HG02981 (cell line): ENCODE measurements around the gene SCYGR8.
"Not testable (repeated sequence)": the region's sequence is repeated elsewhere in the genome, so short reads cannot be mapped to it uniquely, and the experiment has no call there.

Experiments
- ATAC-seq: cut with Tn5 transposase; IDR thresholded peaks from one replicate; pipeline ENCODE4 v1.9.1; 2021; ENCODE audit warnings: mild to moderate bottlenecking, moderate library complexity; ENCODE audit not compliant: unreplicated experiment

Gene SCYGR8, protein sequence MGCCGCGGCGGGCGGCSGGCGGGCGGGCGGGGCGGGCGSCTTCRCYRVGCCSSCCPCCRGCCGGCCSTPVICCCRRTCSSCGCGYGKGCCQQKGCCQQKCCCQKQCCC

DNA sequence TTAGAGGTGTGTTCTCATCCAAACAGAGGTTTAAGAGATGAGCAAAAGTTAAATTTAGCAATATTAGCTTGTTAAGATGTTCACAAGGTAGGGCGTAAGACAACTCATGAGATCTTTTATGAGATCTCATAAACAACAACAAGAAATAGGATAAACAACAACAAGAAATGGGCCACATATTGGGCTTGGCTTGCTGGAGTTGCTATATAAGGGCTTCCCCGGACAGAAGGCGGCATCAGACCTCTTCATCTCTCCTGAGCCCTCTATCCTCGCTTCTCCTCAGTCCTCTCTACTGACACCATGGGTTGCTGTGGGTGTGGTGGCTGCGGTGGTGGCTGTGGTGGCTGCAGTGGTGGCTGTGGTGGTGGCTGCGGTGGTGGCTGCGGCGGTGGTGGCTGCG, at the start of gene SCYGR8:
Gene SCYGR8 (plus strand): TSS at position 301 of the 400 bp plus-strand sequence. CDS start 0 bp downstream, at position 301.
- no peak for ATAC-seq

DNA sequence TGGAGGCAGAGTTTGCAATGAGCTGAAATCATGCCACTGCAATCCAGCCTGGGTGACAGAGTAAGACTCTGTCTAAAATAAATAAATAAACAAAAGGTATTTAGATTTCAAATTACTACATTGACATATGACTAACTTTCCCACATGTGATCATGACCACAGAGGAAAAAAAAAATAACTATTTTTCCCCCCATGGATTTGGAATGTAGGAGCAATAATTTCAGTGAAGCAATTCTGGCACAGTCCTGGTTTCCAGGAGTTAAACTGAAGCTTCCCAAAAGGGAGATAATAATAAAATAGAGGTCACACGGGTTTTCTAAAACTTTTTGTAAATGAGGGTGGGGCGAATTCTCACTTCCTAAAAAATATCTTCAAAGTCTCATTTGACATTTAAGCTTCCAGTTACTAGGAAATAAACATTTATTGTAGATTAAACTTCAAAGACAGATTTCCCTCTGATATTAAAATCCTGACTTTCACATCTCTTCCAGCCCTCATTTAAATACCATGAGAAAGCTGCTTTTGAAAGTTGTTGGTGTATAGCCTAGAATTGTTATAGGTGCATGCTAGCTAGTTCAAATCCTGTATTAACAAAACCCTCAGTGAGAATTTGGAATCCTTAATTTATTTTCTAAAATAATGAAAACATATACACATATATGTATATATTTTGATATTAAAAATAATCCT, 48.6 kb upstream of the SCYGR8 start:
- ATAC-seq: no peak

DNA sequence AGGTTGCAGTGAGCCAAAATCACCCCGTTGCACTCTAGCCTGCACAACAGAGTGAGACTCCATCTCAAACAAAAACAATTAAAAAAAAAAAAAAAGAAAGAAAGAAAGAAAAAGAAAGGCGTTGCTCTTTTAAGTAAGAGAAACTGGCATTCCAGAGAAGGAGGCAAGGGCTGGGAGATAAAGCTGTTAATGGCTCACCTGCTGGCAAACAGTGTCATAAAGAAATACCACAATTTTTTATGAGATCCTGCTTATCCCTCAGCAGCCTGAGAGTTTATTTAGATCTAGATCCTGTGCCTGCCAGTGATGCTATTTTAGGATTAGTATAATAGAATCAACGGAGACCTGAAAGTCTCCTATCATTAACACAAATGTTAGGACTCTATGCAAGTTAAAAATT, 44.1 kb upstream of the SCYGR8 start:
- no peak for ATAC-seq

DNA sequence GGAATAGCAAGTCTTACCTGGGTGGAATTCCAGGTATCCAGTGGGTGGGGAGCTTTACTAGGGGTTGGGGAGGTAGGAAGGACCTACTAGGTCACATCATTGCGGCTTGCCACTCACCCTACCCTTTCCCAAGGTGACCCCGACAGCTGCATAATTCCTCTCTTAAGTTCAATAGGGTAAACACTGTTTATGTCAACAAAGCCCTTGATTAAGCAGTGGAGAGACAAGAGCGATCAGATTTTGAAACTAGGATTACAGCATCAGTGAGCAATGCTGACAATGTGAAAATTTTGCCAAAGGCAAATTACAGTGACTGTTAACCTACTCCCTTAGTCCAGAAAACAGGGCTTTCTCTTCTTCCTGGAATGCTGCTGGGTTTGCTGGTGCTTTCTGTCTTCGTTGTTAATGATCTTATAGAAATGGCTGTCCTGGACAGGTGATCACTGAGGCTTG, 42.4 kb upstream of the SCYGR8 start:
- ATAC-seq: no peak

DNA sequence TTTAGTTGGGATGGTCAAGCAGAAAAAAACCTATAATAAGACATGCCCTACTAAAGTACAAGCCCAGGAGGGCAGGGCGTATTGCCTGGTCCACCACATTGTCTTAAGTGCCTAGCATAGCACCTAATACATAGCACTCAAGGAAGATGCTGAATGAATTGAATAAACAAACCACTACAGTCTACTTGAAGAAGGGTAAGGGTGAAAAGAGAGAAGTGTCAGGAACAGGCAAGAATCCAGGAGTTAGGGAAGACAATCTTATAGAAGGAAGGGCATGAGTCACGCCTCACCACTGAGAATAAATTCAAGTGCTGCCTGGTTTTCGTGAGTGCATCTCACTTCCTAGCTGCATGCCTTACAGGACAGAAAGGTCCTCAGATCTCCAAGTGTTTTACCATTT, 41.7 kb upstream of the SCYGR8 start:
- no peak for ATAC-seq

DNA sequence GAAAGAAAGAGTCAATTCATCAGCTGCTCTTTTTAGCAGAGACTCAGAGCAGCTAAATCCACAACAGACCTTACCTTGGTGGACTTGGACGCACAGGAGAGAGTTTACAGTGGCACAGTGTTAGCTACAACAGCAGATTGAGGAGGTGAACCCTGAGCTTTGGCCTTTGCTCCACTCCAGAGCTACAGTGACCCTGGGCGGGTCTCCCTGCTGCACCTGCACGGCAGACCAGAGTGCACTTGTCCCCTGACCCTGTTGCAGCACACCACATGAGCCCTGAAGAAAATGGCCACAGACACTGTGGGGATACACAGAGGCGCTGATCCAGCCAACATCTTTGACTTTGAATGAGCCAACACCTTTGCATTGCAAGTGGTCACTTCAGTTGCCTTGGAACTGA, 38.8 kb upstream of the SCYGR8 start:
- ATAC-seq: no peak

DNA sequence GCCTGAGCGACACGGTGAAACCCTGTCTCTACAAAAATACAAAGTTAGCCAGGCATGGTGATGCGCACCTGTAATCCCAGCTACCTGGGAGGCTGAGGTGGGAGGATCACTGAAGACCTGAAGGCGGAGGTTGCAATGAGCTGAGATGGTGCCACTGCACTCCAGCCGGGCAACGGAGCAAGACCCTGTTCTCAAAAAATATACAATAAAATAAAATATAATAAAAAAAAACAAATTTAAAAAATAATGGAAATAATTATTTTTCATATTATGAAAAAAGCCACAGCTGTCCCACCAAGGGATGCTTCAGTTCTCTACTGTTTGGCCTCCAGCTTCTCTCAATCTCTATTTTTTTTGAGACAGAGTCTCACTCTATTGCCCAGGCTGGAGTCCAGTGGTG, 38.3 kb upstream of the SCYGR8 start:
- no peak for ATAC-seq

DNA sequence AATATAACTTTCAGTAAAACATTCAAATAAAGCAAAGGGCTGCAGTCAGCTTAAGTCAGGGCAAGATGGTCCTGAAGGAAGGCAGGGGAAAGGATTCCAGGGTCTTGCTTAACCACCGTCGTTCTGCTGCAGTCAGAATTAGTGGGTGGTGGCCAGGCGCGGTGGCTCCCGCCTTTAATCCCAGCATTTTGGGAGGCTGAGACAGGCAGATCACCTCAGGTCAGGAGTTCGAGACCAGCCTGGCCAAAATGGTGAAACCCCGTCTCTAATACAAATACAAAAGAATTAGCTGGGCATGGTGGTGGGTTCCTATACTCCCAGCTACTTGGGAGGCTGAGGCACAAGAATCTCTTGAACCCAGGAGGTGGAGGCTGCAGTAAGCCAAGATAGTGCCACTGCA, 34.7 kb upstream of the SCYGR8 start:
- no peak for ATAC-seq

DNA sequence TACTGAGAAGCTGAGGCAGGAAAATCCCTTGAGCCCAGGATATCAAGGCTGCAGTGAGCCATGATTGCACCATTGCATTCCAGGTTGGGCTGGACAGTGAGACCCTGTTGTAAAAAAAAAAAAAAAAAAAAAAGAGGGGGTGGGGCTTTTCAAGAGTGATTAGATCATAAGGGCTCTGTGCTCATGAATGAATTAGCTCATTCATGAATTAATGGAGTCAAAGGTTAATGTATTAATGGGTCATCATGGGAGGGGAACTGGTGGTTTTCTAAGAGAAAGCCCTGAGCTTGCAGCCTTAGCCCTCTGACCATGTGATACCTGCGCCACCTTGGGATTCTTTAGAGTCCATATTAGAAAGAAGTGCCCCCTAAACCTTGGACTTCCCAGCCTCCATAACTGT, 32.4 kb upstream of the SCYGR8 start:
- ATAC-seq: no peak

DNA sequence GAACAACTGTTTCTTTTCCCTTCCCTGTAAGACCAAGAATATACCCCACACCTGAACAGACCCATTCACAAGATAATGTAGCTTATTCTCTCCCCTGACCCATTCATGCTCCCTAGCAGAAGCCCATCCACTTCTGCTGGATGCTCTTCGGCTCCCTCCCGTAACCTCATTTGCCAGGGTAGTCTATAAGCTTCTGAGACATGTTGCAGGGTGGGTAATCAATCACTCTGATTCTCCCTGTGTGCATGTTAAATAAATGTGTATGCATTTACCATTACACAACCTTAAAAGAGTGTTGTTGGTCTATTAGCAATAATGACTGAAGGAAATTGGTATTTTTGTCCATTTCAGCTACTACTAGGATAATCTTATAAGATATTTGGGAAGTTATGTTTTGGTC, 29.2 kb upstream of the SCYGR8 start:
- ATAC-seq: no peak

DNA sequence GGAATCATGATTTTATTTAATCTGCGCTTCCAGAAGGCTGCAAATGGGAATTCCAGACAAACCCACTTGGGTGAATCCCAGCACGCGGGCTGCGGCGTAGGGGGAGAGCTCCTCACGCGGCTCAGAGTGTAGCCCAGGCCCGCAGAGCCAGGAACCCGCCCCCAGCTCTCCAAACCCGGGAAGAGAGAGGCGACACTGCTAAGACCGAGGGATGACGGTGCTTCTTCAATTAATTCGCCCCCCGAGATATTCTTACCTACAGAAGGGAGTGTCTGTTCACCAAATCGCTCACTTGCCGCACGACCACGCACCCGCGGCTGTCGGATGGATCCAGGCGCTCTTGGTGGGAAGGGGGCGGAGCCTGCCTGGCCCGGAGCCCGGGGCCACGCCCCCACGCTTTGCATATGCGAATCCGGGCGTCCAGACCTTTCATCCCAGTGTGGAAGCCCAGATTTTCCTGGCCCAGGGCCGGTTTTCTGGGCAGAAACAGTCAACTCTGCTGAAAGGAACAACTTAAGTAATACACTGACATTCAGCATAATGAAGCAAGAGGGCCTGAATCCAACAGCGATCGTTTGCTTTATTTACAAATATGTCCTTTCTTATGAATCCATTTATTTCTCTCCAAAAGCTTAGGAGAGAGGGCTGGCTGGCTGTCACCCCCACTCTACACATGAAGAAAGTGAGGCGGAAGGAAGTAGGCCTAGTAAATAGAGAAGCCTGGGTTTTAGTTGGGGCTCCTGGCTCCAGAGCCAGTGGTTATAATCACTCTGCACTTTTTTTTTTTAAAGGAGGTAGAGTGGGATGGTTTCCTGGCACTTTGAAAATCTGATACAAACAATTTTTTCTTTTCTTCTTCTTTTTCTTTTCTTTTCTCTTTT, 27.8 kb upstream of the SCYGR8 start, which contains the start of gene SLC19A3:
Gene SLC19A3 (minus strand): TSS at position 342 of the 881 bp plus-strand sequence. CDS start 15,710 bp downstream, outside the sequence.
- no peak for ATAC-seq

DNA sequence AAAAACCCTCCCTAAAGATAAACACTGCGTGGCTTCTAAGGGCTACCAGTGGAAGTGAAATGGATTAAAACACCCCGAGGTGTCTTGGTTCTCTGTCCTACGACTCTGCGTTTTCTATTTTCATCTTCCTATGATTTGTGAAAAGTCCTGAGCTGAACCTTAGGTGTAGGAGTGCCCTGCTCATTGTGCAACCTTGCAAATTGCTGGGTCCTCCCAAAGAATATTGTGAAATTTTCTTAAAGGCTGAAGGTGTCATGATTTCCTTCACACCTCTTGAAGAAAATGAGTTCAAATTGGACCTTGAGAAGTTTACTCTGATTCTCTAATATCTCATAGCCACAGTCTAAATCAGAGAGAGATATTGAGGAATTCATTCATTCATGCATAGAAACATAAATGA, 26.1 kb upstream of the SCYGR8 start:
- ATAC-seq: no peak

DNA sequence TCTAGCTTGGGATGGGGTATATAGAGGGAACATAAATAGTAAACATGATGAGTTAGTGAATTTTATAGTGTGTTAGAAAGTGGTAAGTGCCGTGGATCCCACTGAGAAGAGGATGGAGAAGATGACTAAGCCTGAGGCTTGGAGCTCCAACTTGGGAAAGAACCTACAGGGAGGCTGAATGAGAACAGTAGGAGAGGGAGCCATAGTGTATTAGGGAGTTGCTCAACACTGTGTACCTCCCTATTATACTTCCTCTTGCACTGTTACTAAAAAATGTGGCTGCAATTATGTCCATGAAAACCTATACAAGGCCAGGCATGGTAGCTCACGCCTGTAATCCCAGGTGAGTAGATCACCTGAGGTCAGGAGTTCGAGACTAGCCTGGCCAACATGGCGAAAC, 25.0 kb upstream of the SCYGR8 start:
- no peak for ATAC-seq

DNA sequence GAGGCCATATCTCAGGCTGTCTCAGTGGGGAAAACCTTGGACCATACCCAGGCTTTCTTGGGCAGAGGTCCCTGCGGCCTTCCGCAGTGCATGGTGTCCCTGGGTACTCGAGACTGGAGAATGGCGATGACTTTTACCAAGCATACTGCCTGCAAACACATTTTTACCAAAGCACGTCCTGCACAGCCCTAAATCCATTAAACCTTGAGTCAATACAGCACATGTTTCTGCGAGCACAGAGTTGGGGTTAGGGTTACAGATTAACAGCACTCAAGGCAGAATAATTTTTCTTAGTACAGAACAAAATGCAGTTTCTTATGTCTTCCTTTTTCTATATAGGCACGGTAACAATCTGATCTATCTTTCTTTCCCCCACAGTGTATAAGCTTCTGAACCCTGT, 22.9 kb upstream of the SCYGR8 start:
- not testable (repeated sequence) for ATAC-seq

DNA sequence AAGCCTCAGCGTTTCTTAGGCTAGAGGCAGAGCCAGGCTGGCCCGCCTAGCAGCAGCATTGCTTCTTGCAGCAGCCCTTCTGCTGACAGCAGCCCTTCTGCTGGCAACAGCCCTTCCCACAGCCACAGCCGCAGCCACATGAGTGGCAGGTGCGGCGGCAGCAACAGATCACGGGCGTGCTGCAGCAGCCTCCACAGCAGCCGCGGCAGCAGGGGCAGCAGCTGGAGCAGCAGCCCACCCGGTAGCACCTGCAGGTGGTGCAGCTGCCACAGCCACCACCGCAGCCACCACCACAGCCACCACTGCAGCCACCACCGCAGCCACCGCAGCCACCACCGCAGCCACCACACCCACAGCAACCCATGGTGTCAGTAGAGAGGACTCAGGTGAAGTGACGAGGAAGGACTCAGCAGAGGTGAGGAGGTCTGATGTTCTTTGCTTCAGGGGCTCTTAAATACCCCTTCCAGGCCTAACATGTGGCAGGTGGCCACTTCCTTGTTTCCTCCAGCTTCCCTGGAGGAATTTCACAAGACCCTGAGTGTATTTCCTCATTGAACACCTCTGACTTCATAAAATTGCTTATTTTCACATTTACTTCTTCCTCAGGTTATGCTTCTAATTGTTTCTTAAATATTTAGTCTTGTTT, 21.2 kb upstream of the SCYGR8 start, which contains the start of gene SCYGR6:
Gene SCYGR6 (minus strand): TSS at position 364 of the 646 bp plus-strand sequence. CDS start 0 bp downstream, at position 364.
- ATAC-seq: no peak

DNA sequence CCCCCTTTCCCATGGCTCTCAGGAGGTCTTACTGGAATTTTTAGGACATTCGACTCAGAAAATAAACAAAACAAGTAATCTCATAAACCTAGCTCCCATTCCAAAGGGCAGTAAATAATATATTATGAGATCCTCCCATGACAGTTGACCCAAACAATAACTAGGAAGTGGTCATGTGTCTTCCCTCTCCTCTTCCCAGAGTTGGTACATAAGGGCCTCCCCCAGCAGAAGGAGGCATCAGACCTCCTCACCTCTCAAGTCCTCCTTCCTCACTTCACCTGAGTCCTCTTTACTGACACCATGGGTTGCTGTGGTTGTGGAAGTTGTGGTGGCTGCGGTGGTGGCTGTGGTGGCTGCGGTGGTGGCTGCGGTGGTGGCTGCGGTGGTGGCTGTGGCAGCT, 17.7 kb upstream of the SCYGR8 start, which contains the start of gene SCYGR7:
Gene SCYGR7 (plus strand): TSS at position 301 of the 400 bp plus-strand sequence. CDS start 0 bp downstream, at position 301.
- ATAC-seq: no peak

DNA sequence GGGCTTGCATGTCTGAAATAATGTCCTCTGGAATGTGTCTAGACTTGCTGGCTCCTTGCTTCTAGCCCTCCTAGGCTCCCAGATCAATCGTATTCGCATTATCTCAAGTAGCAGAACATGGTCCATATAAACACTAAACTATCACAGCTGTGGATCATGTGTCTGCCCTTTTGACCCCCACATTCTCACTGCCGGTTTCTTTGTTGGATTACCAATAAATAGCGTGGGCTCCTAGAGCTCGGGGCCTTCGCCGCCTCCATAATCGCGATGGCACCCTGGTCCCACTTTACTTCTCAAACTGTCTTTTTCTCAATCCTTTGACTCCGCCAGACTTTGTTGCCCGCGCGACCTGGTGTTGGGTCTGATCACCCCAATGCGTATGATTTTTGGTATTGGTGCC, 6.3 kb upstream of the SCYGR8 start:
- ATAC-seq: no peak

DNA sequence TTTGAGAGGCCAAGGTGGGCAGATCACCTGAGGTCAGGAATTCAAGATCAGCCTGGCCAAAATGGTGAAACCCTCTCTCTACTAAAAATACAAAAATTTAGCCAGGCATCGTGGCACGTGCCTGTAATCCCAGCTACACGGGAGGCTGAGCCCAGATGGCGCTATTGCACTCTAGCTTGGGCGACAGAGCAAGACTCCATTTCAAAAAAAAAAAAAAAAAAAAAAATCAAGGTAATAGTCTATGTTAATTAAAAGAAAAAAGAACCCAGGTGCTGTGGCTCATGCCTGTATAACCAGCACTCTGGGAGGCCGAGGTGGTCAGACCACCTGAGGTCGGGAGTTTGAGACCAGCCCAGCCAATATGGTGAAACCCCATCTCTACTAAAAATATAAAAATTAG, 5.0 kb upstream of the SCYGR8 start:
- not testable (repeated sequence) for ATAC-seq

DNA sequence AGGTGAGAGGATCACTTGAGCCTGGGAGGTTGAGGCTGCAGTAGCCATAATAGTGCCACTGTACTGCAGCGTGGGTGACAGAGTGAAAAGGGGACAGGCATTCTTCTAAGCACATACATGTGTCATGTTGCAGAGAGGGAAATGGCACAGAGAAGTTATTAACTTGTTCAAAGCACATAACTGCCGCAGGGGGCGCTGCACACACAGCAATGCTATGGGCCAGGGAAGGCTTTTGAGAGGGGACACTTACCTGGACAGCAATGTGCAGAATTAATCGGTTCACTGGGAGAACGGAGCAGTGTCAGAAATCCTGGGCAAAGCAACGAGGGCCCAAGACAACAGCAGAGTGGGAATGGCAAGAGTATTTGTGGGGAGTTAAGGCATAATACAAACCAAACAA, 2.4 kb downstream of the SCYGR8 start:
- ATAC-seq: no peak

DNA sequence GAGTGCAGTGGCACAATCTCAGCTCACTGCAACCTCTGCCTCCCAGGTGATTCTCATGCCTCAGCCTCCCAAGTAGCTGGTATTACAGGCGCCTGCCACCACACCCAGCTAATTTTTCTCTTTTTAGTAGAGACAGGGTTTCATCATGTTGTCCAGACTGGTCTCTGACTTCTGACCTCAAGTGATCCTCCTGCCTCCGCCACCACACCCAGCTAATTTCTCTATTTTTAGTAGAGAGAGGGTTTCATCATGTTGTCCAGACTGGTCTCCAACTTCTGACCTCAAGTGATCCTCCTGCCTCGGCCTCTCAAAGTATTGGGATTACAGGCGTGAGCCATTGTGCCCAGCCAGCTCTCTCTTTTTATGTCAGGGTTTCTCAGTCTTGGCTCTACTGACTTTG, 10.6 kb downstream of the SCYGR8 start:
- ATAC-seq: not testable (repeated sequence)
